Measurements from ENCODE around the gene HIF1AN. TPM values are rescaled to one million over a fixed set of nuclear protein-coding genes. Genes with fewer than 3 reads are reported as not detected.

The HIF1AN gene
- total RNA-seq, 2 experiments from 2014 or later, result 34.6 to 38.4 TPM

DNA sequence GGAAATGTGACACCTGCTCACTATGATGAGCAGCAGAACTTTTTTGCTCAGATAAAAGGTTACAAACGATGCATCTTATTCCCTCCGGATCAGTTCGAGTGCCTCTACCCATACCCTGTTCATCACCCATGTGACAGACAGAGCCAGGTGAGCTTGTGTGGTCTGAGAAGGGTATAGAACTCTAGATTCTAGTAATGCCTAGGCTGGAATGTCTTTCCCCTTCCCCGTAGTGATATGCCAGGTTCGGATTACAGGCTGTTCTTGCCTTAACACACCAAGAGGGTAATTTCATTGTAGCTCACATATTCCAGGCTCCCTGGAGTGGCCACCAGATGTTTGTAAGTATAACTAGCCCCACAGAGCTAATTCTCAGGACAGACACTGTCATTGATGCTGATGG is 9.2 kb downstream of the HIF1AN start:
- intact Hi-C loops (cut with micrococcal nuclease), result no loop called here
- Mint-ChIP-seq H3K4me1 (ENCODE audit: low read depth) (peaks cover 2% of the 10 kb centered on the region), H3K36me3 (ENCODE audit: low read depth) (peaks cover 42% of the 10 kb centered on the region), H3K9me3 (no peaks in the 10 kb centered on the region), H3K27ac (no peak overlapping the region), H3K4me3 (no peak overlapping the region), H3K27me3 (ENCODE audit: low read depth) (no peaks in the 10 kb centered on the region)
- CTCF ChIA-PET, result interaction anchor here (0.8 to 1.2 kb wide), 3 partner anchors 9 to 26 kb away, joined by 3 read pairs; partner anchors contain the start of gene HIF1AN
- DNase-seq, result no peak

- no peak overlapping the region for H3K27ac Mint-ChIP-seq
- CTCF ChIA-PET, result no interaction called here
- peaks cover 16% of the 10 kb centered on the region for H3K36me3 Mint-ChIP-seq (ENCODE audit: low read depth)
- DNase-seq, result no peak
- no peaks in the 10 kb centered on the region for H3K9me3 Mint-ChIP-seq
- H3K4me1 Mint-ChIP-seq (ENCODE audit: low read depth), result no peaks in the 10 kb centered on the region
- H3K4me3 Mint-ChIP-seq, result no peak overlapping the region
- H3K27me3 Mint-ChIP-seq (ENCODE audit: low read depth), result no peaks in the 10 kb centered on the region
- intact Hi-C loops (cut with micrococcal nuclease), result no loop called here
Observed at GRCh38 chr10:100551196-100551595, 15.5 kb downstream of the HIF1AN start.

- Mint-ChIP-seq H3K27ac (no peak overlapping the region), H3K36me3 (ENCODE audit: low read depth) (peaks cover 14% of the 10 kb centered on the region), H3K27me3 (ENCODE audit: low read depth) (no peaks in the 10 kb centered on the region), H3K4me3 (no peak overlapping the region), H3K4me1 (ENCODE audit: low read depth) (no peaks in the 10 kb centered on the region), H3K9me3 (no peaks in the 10 kb centered on the region)
- intact Hi-C loops (cut with micrococcal nuclease), result no loop called here
- CTCF ChIA-PET, result interaction anchor here (0.6 to 0.8 kb wide), 2 partner anchors 12 to 112 kb away, joined by 3 to 4 read pairs; no protein-coding TSS in a partner anchor
- no peak for DNase-seq
Observed at GRCh38 chr10:100551738-100552137, 16.0 kb downstream of the HIF1AN start.

GRCh38 chr10:100553929-100554328 is 18.2 kb downstream of the HIF1AN start:
- peaks cover 4% of the 10 kb centered on the region for H3K36me3 Mint-ChIP-seq (ENCODE audit: low read depth)
- no peaks in the 10 kb centered on the region for H3K9me3 Mint-ChIP-seq
- no peak overlapping the region for H3K27ac Mint-ChIP-seq
- CTCF ChIA-PET, result no interaction called here
- intact Hi-C loops (cut with micrococcal nuclease), result no loop called here
- H3K4me1 Mint-ChIP-seq (ENCODE audit: low read depth), result no peaks in the 10 kb centered on the region
- H3K27me3 Mint-ChIP-seq (ENCODE audit: low read depth), result no peaks in the 10 kb centered on the region
- no peak overlapping the region for H3K4me3 Mint-ChIP-seq
- DNase-seq, result no peak

DNA sequence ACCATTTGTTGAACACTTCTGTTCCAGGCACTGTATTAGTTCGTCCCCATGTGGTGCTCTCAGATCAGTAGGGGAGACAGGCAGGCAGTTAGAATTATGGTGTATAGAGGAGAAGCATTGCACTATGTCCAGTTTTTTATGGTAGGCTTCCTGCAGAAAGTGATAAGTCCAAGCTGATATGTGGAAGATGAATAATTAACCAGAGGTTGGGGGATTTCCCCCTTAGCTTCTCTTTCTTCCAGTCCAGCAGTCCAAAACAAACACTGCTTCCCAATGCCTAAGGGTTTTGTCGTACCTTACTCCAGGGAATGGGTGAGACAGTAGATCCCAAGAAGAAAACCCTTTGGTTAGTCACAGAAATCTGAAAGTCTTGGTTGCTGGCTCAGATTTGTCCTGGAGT is 19.2 kb downstream of the HIF1AN start:
- Mint-ChIP-seq H3K27me3 (ENCODE audit: low read depth) (no peaks in the 10 kb centered on the region), H3K9me3 (no peaks in the 10 kb centered on the region), H3K4me3 (no peak overlapping the region), H3K36me3 (ENCODE audit: low read depth) (peaks cover 4% of the 10 kb centered on the region), H3K27ac (no peak overlapping the region), H3K4me1 (ENCODE audit: low read depth) (no peaks in the 10 kb centered on the region)
- no peak for DNase-seq
- intact Hi-C loops (cut with micrococcal nuclease), result no loop called here
- CTCF ChIA-PET, result interaction anchor here (0.5 to 0.6 kb wide), 2 partner anchors 122 to 474 kb away, joined by 3 read pairs; no protein-coding TSS in a partner anchor

- intact Hi-C loops (cut with micrococcal nuclease), result no loop called here
Observed at GRCh38 chr10:100560248-100560647, 24.5 kb downstream of the HIF1AN start.

GRCh38 chr10:100561005-100561404 is 25.3 kb downstream of the HIF1AN start:
- Mint-ChIP-seq H3K4me1 (ENCODE audit: low read depth) (peaks cover 9% of the 10 kb centered on the region), H3K27ac (no peak overlapping the region), H3K27me3 (ENCODE audit: low read depth) (peaks cover 20% of the 10 kb centered on the region), H3K4me3 (no peak overlapping the region), H3K9me3 (no peaks in the 10 kb centered on the region), H3K36me3 (ENCODE audit: low read depth) (peaks cover 9% of the 10 kb centered on the region)
- CTCF ChIA-PET, result interaction anchor here (0.6 to 3.2 kb wide), 11 partner anchors 8 to 453 kb away, joined by 3 to 9 read pairs (median 3); no protein-coding TSS in a partner anchor
- intact Hi-C loops (cut with micrococcal nuclease), result no loop called here
- DNase-seq, result no peak

More at GRCh38 chr10:100560248-100560647, 24.5 kb downstream of the HIF1AN start:
- no peak for DNase-seq
- peaks cover 9% of the 10 kb centered on the region for H3K36me3 Mint-ChIP-seq (ENCODE audit: low read depth)
- H3K9me3 Mint-ChIP-seq, result no peaks in the 10 kb centered on the region
- CTCF ChIA-PET, result interaction anchor here (0.7 to 3.2 kb wide), 6 partner anchors 9 to 402 kb away, joined by 3 to 9 read pairs (median 3); no protein-coding TSS in a partner anchor
- H3K4me3 Mint-ChIP-seq, result no peak overlapping the region
- H3K27ac Mint-ChIP-seq, result no peak overlapping the region
- H3K4me1 Mint-ChIP-seq (ENCODE audit: low read depth), result peaks cover 9% of the 10 kb centered on the region
- peaks cover 18% of the 10 kb centered on the region for H3K27me3 Mint-ChIP-seq (ENCODE audit: low read depth)

DNA sequence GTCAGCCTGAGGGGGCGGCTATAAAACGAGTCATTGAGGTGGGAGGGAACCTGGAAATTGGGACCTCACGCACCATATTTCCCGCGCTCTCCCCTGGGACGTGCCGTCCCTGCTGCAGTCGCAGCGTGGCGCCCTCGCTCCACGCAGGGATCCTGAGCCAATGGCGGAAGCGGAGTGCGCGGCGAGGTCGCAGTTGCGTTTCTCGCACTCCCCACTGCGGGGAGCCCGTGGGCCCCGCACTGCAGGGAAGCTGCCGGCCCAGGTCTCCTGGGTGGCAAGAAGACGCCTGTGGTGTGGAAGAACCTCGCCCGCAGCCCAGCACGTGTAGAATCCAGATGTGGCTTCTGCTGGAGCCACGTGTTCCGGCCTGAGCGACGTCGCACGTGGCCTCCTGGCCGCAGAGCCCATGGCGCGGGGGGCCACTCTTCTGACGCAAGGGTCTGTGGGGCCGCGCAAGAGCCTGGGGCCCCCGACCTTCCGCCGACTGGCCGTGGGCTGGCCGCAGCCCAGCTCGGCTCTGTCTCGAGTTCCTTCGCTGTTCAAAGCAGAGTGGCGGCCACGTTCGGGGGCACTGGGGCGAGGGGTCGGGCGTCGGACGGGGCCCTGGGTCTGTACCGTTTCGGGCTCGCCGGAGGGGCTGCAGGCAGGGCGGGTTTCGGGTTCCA is 26.4 kb downstream of the HIF1AN start:
- intact Hi-C loops (cut with micrococcal nuclease), result loop anchor here (1.0 kb wide), 6 partner anchors 93 to 452 kb away; no protein-coding TSS in a partner anchor
- Mint-ChIP-seq H3K36me3 (ENCODE audit: low read depth) (peaks cover 7% of the 10 kb centered on the region), H3K27ac (no peak overlapping the region), H3K9me3 (no peaks in the 10 kb centered on the region), H3K4me3 (no peak overlapping the region), H3K4me1 (ENCODE audit: low read depth) (peaks cover 9% of the 10 kb centered on the region), H3K27me3 (ENCODE audit: low read depth) (peaks cover 20% of the 10 kb centered on the region)
- peak; percentile 85 for DNase-seq
- CTCF ChIA-PET, result interaction anchor here (0.6 to 4.2 kb wide), 18 partner anchors 9 to 452 kb away, joined by 3 to 35 read pairs (median 4); partner anchors contain the start of genes HIF1AN and SLF2

GRCh38 chr10:100565206-100565985 is 29.7 kb downstream of the HIF1AN start:
- Mint-ChIP-seq H3K27me3 (ENCODE audit: low read depth) (peaks cover 20% of the 10 kb centered on the region), H3K4me3 (no peak overlapping the region), H3K9me3 (no peaks in the 10 kb centered on the region), H3K4me1 (ENCODE audit: low read depth) (peaks cover 9% of the 10 kb centered on the region), H3K27ac (no peak overlapping the region), H3K36me3 (ENCODE audit: low read depth) (peaks cover 5% of the 10 kb centered on the region)
- no peak for DNase-seq
- CTCF ChIA-PET, result interaction anchor here (4.2 kb wide), 1 partner anchor 178 kb away, joined by 35 read pairs; no protein-coding TSS in a partner anchor
- intact Hi-C loops (cut with micrococcal nuclease), result no loop called here

GRCh38 chr10:100566561-100566960 is 30.8 kb downstream of the HIF1AN start:
- CTCF ChIA-PET, result interaction anchor here (0.7 kb wide), 1 partner anchor 384 kb away, joined by 3 read pairs; no protein-coding TSS in a partner anchor
- Mint-ChIP-seq H3K27ac (no peak overlapping the region), H3K36me3 (ENCODE audit: low read depth) (peaks cover 3% of the 10 kb centered on the region), H3K4me1 (ENCODE audit: low read depth) (peaks cover 9% of the 10 kb centered on the region), H3K27me3 (ENCODE audit: low read depth) (peaks cover 20% of the 10 kb centered on the region), H3K9me3 (no peaks in the 10 kb centered on the region), H3K4me3 (no peak overlapping the region)
- no peak for DNase-seq
- intact Hi-C loops (cut with micrococcal nuclease), result no loop called here

DNA sequence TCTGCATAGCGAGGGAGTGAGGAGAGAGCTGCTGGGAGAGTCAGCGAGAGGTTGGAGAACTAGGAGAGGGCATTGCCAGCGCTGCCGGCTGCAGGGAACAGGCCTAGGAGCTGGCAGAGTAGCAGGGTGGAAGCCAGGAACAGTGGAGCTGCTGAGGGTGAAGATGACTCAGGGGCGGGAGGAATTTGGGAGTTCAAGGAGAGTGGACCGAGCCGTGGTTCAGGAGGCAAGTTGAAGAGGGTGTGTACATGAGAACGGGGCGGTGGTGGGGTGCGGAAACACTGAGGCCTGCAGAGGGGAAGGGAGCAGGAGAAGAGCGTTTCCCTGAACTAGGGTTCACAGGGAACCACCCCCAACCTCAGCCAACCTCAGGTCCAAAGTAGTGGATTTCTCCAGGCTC is 31.5 kb downstream of the HIF1AN start:
- intact Hi-C loops (cut with micrococcal nuclease), result no loop called here
- Mint-ChIP-seq H3K27ac (no peak overlapping the region), H3K4me1 (ENCODE audit: low read depth) (peaks cover 5% of the 10 kb centered on the region), H3K36me3 (ENCODE audit: low read depth) (peaks cover 3% of the 10 kb centered on the region), H3K9me3 (no peaks in the 10 kb centered on the region), H3K4me3 (no peak overlapping the region), H3K27me3 (ENCODE audit: low read depth) (peaks cover 20% of the 10 kb centered on the region)
- CTCF ChIA-PET, result no interaction called here
- DNase-seq, result no peak

GRCh38 chr10:100567826-100568225 is 32.1 kb downstream of the HIF1AN start:
- CTCF ChIA-PET, result interaction anchor here (1.1 kb wide), 1 partner anchor 161 kb away, joined by 5 read pairs; no protein-coding TSS in a partner anchor
- H3K4me3 Mint-ChIP-seq, result no peak overlapping the region
- intact Hi-C loops (cut with micrococcal nuclease), result no loop called here
- peaks cover 20% of the 10 kb centered on the region for H3K27me3 Mint-ChIP-seq (ENCODE audit: low read depth)
- no peak overlapping the region for H3K27ac Mint-ChIP-seq
- DNase-seq, result no peak
- H3K9me3 Mint-ChIP-seq, result no peaks in the 10 kb centered on the region
- peaks cover 3% of the 10 kb centered on the region for H3K36me3 Mint-ChIP-seq (ENCODE audit: low read depth)
- H3K4me1 Mint-ChIP-seq (ENCODE audit: low read depth), result peaks cover 3% of the 10 kb centered on the region
